ENCODE measurements around the gene ZFAND6.
"Not testable (repeated sequence)": the region's sequence is repeated elsewhere in the genome, so short reads cannot be mapped to it uniquely, and the experiment has no call there.

The ZFAND6 gene

DNA sequence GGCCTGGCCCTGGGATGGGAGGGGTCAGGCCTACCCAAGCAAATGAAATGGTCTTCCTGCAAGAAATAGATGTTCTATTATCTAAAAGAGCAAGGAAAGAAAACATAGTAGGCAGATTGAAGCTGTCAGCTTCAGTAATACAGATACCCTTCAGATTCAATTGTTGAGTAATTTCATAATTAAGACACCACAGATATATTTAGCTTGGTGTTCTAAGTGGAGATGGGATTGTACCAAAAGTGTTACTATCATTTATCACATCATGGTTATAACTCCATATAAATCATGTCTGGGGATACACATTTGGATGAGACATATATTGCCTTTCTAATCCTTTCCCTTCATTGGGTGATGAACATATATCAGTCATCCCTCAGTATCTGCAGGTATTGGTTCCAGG, 51.4 kb downstream of the ZFAND6 start:
- Histone ChIP-seq H3K4me1 (ENCODE audit: control insufficient read depth, insufficient read depth, low read length, unreplicated experiment) (peaks cover 13% of the 10 kb centered on the region), H3K36me3 (ENCODE audit: insufficient read depth, low read length) (no peaks in the 10 kb centered on the region), H3K79me2 (ENCODE audit: control insufficient read depth, insufficient read depth, low read length, unreplicated experiment) (peaks cover 23% of the 10 kb centered on the region)

GRCh38 chr15:80114114-80114513, 54.6 kb downstream of the ZFAND6 start:
- H3K79me2 ChIP-seq (ENCODE audit: control insufficient read depth, insufficient read depth, low read length, unreplicated experiment): peaks cover 27% of the 10 kb centered on the region
- H3K4me3 ChIP-seq (ENCODE audit: low read depth, low read length): no peak overlapping the region
- peaks cover 6% of the 10 kb centered on the region for H3K4me1 ChIP-seq (ENCODE audit: control insufficient read depth, insufficient read depth, low read length, unreplicated experiment)
- H3K27ac ChIP-seq (ENCODE audit: low read depth, low read length): no peak overlapping the region
- H3K36me3 ChIP-seq (ENCODE audit: insufficient read depth, low read length): no peaks in the 10 kb centered on the region
- no peak overlapping the region for H2AFZ ChIP-seq (ENCODE audit: low read length, unreplicated experiment)
- H3K27me3 ChIP-seq (ENCODE audit: insufficient read depth, low read length): no peaks in the 10 kb centered on the region

More for the DNA sequence above, 51.4 kb downstream of the ZFAND6 start:
- no peak overlapping the region for H2AFZ ChIP-seq (ENCODE audit: low read length, unreplicated experiment)
- H3K27ac ChIP-seq (ENCODE audit: low read depth, low read length): no peak overlapping the region
- no peak overlapping the region for H3K4me3 ChIP-seq (ENCODE audit: low read depth, low read length)
- H3K27me3 ChIP-seq (ENCODE audit: insufficient read depth, low read length): no peaks in the 10 kb centered on the region

GRCh38 chr15:80115021-80115420, 55.5 kb downstream of the ZFAND6 start:
- Histone ChIP-seq H3K4me1 (ENCODE audit: control insufficient read depth, insufficient read depth, low read length, unreplicated experiment) (peaks cover 6% of the 10 kb centered on the region), H3K79me2 (ENCODE audit: control insufficient read depth, insufficient read depth, low read length, unreplicated experiment) (peaks cover 27% of the 10 kb centered on the region), H3K4me3 (ENCODE audit: low read depth, low read length) (no peak overlapping the region), H3K36me3 (ENCODE audit: insufficient read depth, low read length) (no peaks in the 10 kb centered on the region), H3K27ac (ENCODE audit: low read depth, low read length) (no peak overlapping the region), H3K27me3 (ENCODE audit: insufficient read depth, low read length) (no peaks in the 10 kb centered on the region), H2AFZ (ENCODE audit: low read length, unreplicated experiment) (no peak overlapping the region)

- Histone ChIP-seq H2AFZ (ENCODE audit: low read length, unreplicated experiment) (no peak overlapping the region), H3K79me2 (ENCODE audit: control insufficient read depth, insufficient read depth, low read length, unreplicated experiment) (peaks cover 14% of the 10 kb centered on the region), H3K27me3 (ENCODE audit: insufficient read depth, low read length) (no peaks in the 10 kb centered on the region), H3K36me3 (ENCODE audit: insufficient read depth, low read length) (peaks cover 8% of the 10 kb centered on the region), H3K4me3 (ENCODE audit: low read depth, low read length) (no peak overlapping the region), H3K27ac (ENCODE audit: low read depth, low read length) (no peak overlapping the region), H3K4me1 (ENCODE audit: control insufficient read depth, insufficient read depth, low read length, unreplicated experiment) (no peaks in the 10 kb centered on the region)
Observed at GRCh38 chr15:80118956-80119355, 59.5 kb downstream of the ZFAND6 start.

DNA sequence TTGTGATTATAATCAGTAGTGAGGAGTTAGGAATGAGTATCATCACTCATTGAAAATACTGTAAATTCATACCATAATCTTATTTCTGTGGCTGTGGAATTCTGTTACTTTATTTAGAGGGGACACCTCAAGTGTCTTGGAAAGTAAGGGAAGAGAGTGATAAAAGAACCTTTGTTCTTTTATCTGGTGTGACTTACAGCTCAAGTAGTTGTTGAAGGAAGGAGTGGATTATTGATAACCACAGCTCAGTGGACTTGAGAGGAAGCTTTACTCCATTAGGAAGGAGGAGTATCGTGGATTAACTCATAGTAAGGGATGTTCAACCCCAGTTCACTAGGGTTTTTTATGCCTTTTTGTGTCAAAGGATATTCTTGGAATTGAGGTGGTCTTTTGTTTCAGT, 61.2 kb downstream of the ZFAND6 start:
- Histone ChIP-seq H3K4me1 (ENCODE audit: control insufficient read depth, insufficient read depth, low read length, unreplicated experiment) (no peaks in the 10 kb centered on the region), H3K27ac (ENCODE audit: low read depth, low read length) (no peak overlapping the region), H3K27me3 (ENCODE audit: insufficient read depth, low read length) (no peaks in the 10 kb centered on the region), H3K79me2 (ENCODE audit: control insufficient read depth, insufficient read depth, low read length, unreplicated experiment) (peaks cover 10% of the 10 kb centered on the region), H3K4me3 (ENCODE audit: low read depth, low read length) (no peak overlapping the region), H3K36me3 (ENCODE audit: insufficient read depth, low read length) (peaks cover 11% of the 10 kb centered on the region), H2AFZ (ENCODE audit: low read length, unreplicated experiment) (no peak overlapping the region)

DNA sequence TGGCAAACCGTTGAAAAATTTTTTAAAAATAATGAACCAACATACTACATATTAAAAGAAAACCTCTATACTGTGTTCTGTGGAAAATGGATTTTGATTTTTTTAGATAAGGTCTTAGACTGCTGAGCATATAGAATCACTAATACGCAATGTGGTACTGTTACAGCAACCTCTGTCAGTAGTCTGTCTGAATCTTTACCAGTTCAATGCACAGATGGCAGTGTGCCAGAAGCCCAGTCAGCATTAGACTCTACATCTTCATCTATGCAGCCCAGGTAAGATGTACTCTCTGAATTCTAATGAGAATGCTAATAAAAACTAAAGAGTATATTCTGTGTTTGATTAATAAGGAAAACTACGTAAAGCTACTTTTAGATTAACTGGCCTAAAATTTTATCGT, 62.1 kb downstream of the ZFAND6 start:
- no peaks in the 10 kb centered on the region for H3K4me1 ChIP-seq (ENCODE audit: control insufficient read depth, insufficient read depth, low read length, unreplicated experiment)
- no peak overlapping the region for H3K27ac ChIP-seq (ENCODE audit: low read depth, low read length)
- no peak overlapping the region for H2AFZ ChIP-seq (ENCODE audit: low read length, unreplicated experiment)
- H3K27me3 ChIP-seq (ENCODE audit: insufficient read depth, low read length): no peaks in the 10 kb centered on the region
- peaks cover 6% of the 10 kb centered on the region for H3K79me2 ChIP-seq (ENCODE audit: control insufficient read depth, insufficient read depth, low read length, unreplicated experiment)
- peaks cover 16% of the 10 kb centered on the region for H3K36me3 ChIP-seq (ENCODE audit: insufficient read depth, low read length)
- H3K4me3 ChIP-seq (ENCODE audit: low read depth, low read length): no peak overlapping the region

DNA sequence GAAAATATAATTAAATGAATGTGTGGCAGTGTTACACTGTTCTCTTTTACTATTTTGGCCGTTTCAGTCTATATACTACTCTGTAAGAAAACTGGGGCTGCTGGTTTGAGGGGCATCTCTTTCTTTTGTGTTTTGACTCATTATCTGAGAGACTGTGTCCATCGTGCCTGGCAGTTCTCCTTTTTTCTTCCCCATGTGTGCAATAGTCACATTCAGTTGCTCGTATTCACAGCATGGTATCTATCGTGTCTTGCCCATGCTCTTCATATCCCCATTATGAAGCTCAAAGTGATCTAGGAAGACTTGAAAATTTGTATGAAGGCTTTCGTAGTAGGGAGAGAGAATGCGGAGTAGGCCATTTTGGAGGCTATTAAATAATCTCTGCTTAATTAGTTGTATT, 63.6 kb downstream of the ZFAND6 start:
- peaks cover 6% of the 10 kb centered on the region for H3K79me2 ChIP-seq (ENCODE audit: control insufficient read depth, insufficient read depth, low read length, unreplicated experiment)

GRCh38 chr15:80127253-80127652, 67.8 kb downstream of the ZFAND6 start:
- peaks cover 20% of the 10 kb centered on the region for H3K36me3 ChIP-seq (ENCODE audit: insufficient read depth, low read length)
- not testable (repeated sequence) for H3K4me3 ChIP-seq (ENCODE audit: low read depth, low read length); H3K27me3 ChIP-seq (ENCODE audit: insufficient read depth, low read length); H3K79me2 ChIP-seq (ENCODE audit: control insufficient read depth, insufficient read depth, low read length, unreplicated experiment); H3K4me1 ChIP-seq (ENCODE audit: control insufficient read depth, insufficient read depth, low read length, unreplicated experiment); H3K27ac ChIP-seq (ENCODE audit: low read depth, low read length); H2AFZ ChIP-seq (ENCODE audit: low read length, unreplicated experiment)

More for the DNA sequence above, 63.6 kb downstream of the ZFAND6 start:
- Histone ChIP-seq H3K36me3 (ENCODE audit: insufficient read depth, low read length) (peaks cover 16% of the 10 kb centered on the region), H3K4me1 (ENCODE audit: control insufficient read depth, insufficient read depth, low read length, unreplicated experiment) (no peaks in the 10 kb centered on the region), H2AFZ (ENCODE audit: low read length, unreplicated experiment) (no peak overlapping the region), H3K4me3 (ENCODE audit: low read depth, low read length) (no peak overlapping the region), H3K27ac (ENCODE audit: low read depth, low read length) (no peak overlapping the region), H3K27me3 (ENCODE audit: insufficient read depth, low read length) (no peaks in the 10 kb centered on the region)

DNA sequence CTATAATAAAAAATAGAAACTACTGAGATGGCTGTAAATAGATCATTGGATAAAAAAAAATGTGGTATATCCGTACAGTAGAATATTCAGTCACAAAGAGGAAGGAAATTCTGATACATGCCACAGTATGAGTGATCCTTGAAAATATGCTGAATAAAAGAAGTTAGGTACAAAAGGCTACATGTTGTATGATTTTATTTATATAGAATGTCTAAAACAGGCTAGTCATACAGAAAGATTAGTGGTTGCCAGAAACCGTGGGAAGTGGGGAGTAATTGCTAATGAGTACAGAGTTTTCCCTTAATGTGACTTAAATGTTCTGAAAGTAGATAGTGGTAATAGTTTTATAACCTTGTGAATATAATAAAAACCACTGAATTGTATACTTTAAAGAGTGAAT, 68.4 kb downstream of the ZFAND6 start:
- H3K4me3 ChIP-seq (ENCODE audit: low read depth, low read length): no peak overlapping the region
- H3K79me2 ChIP-seq (ENCODE audit: control insufficient read depth, insufficient read depth, low read length, unreplicated experiment): no peaks in the 10 kb centered on the region
- H3K27me3 ChIP-seq (ENCODE audit: insufficient read depth, low read length): no peaks in the 10 kb centered on the region
- H3K4me1 ChIP-seq (ENCODE audit: control insufficient read depth, insufficient read depth, low read length, unreplicated experiment): no peaks in the 10 kb centered on the region
- no peak overlapping the region for H2AFZ ChIP-seq (ENCODE audit: low read length, unreplicated experiment)
- no peak overlapping the region for H3K27ac ChIP-seq (ENCODE audit: low read depth, low read length)
- H3K36me3 ChIP-seq (ENCODE audit: insufficient read depth, low read length): peaks cover 23% of the 10 kb centered on the region

DNA sequence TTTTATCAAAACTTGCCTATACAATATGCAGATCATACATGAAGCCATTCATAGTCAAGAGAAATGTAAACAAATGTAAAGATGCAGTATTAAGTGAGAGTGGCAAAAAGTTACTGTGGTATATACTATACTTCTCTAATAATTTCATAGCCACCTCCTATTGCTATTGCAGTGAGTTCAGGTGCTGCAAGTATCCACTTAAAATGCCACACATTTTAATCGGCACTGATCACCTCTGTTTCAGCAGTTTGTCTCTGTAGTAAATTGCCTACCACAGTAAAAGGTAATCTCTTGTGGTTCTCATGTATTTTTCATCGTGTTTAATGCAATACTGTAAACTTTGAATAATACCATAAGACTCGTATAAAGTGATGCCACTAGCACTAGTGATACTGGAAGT, 72.9 kb downstream of the ZFAND6 start:
- H2AFZ ChIP-seq (ENCODE audit: low read length, unreplicated experiment): no peak overlapping the region
- peaks cover 17% of the 10 kb centered on the region for H3K36me3 ChIP-seq (ENCODE audit: insufficient read depth, low read length)
- H3K79me2 ChIP-seq (ENCODE audit: control insufficient read depth, insufficient read depth, low read length, unreplicated experiment): no peaks in the 10 kb centered on the region
- no peak overlapping the region for H3K27ac ChIP-seq (ENCODE audit: low read depth, low read length)
- no peak overlapping the region for H3K4me3 ChIP-seq (ENCODE audit: low read depth, low read length)
- no peaks in the 10 kb centered on the region for H3K4me1 ChIP-seq (ENCODE audit: control insufficient read depth, insufficient read depth, low read length, unreplicated experiment)
- no peaks in the 10 kb centered on the region for H3K27me3 ChIP-seq (ENCODE audit: insufficient read depth, low read length)

DNA sequence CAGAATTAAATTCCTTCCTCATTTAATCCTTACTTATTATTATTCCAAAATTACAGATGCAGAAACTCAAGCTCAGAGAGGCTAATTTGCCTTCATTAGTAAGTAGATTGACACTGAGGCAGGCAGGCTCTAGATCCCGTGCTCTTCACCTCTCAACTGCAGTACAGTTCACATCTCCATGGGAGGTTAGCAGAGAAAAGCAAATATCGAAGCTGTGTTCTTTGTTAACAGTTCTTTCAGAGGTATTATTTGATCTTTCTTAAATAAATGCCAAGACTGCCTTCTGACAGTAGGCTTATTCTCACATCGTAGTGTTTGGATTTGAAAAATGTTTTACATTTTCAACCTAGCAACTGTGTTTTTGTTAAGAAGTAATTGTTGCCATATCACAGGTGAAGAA, 77.4 kb downstream of the ZFAND6 start:
- Histone ChIP-seq H3K4me1 (ENCODE audit: control insufficient read depth, insufficient read depth, low read length, unreplicated experiment) (no peaks in the 10 kb centered on the region), H2AFZ (ENCODE audit: low read length, unreplicated experiment) (no peak overlapping the region), H3K27me3 (ENCODE audit: insufficient read depth, low read length) (no peaks in the 10 kb centered on the region), H3K79me2 (ENCODE audit: control insufficient read depth, insufficient read depth, low read length, unreplicated experiment) (no peaks in the 10 kb centered on the region), H3K27ac (ENCODE audit: low read depth, low read length) (no peak overlapping the region), H3K36me3 (ENCODE audit: insufficient read depth, low read length) (peaks cover 13% of the 10 kb centered on the region), H3K4me3 (ENCODE audit: low read depth, low read length) (no peak overlapping the region)

Measured in ACC112 (cell line).